Testis (tissue), 3 donors: ENCODE results near the gene LRRFIP1. TPM values are rescaled to one million over a fixed set of nuclear protein-coding genes. Genes with fewer than 3 reads are reported as not detected.

Experiments
- DNase-seq: peaks from one replicate; pipeline ENCODE4 v3.0.0-alpha.2; 2019
- H3K27ac ChIP-seq, 2 donors: fragments of 200-600 bp; sonication (generic); one replicate each; pipeline ENCODE4 v1.5.1; 2019
- H3K27me3 ChIP-seq: fragments of 200-600 bp; sonication (generic); one replicate; pipeline ENCODE4 v1.5.1; 2019
- H3K36me3 ChIP-seq: fragments of 200-600 bp; sonication (generic); one replicate; pipeline ENCODE4 v1.5.1; 2017; ENCODE audit warnings: low read depth; ENCODE audit errors: missing control alignments
- H3K4me1 ChIP-seq: fragments of 200-600 bp; sonication (generic); one replicate; pipeline ENCODE4 v1.5.1; 2019
- H3K4me3 ChIP-seq, 2 donors: fragments of 200-600 bp; sonication (generic); one replicate each; pipeline ENCODE4 v1.5.1; 2017 to 2019
- H3K9me3 ChIP-seq: fragments of 200-600 bp; sonication (generic); one replicate; pipeline ENCODE4 v1.5.1; 2017
- CTCF ChIP-seq, 3 experiments: fragments of 450-650 bp in 2 of 3; fragments of 200-600 bp in 1 of 3; sonication (generic) in 1 of 3; IDR thresholded peaks; one replicate each; pipeline ENCODE4 v1.5.1; 2016 to 2019; ENCODE audit warnings: antibody characterized with exemption in 3 of 3, mild to moderate bottlenecking in 2 of 3, moderate library complexity in 1 of 3
- POLR2A ChIP-seq: fragments of 450-650 bp; IDR thresholded peaks from one replicate; pipeline ENCODE4 v1.6.1; 2017; ENCODE audit warnings: antibody characterized with exemption, mild to moderate bottlenecking, moderate library complexity
- WGBS, 2 donors: methylation state at CpG; one replicate each; pipeline ENCODE4 v1.1.5; 2018; 5-methylcytosine and 5-hydroxymethylcytosine counted together
- intact Hi-C: fragments of 100-400 bp; cut with DNase I; formaldehyde crosslinking; loops from one replicate; pipeline ENCODE4 v1.15.1; 2023; ENCODE audit warnings: low total_unique reads
- polyA plus RNA-seq: library from polyadenylated mRNA; stranded (reverse); fragments of 350-450 nt; fragmentation: Illumina TruSeq; extraction: RNeasy Lipid Tissue Mini Kit (QIAGEN cat#74804); gene quantifications from one replicate; pipeline ENCODE4 v1.2.3, GENCODE V29; 2014; ENCODE audit warnings: low read depth, low replicate concordance; ENCODE audit not compliant: insufficient read depth
- total RNA-seq, 2 donors: library from RNA; depleted of rRNA; stranded (reverse); fragments of >200 nt; gene quantifications; one replicate each; pipeline ENCODE4 v1.2.3, GENCODE V29; 2016

Gene LRRFIP1
- total and polyA plus RNA-seq, 3 donors from 2014 or later: 17.4 to 33.5 (median 25.5) TPM

GRCh38 chr2:237697586-237698357 is 70.4 kb downstream of the LRRFIP1 start:
- no peak overlapping the region for H3K27ac ChIP-seq
- H3K4me3 ChIP-seq: no peak overlapping the region
- intact Hi-C loops: no loop called here
- H3K4me1 ChIP-seq: peaks cover 21% of the 10 kb centered on the region
- H3K36me3 ChIP-seq: no peaks in the 10 kb centered on the region
- 66 to 75% methylated on average over 13 of the region's 13 CpGs for WGBS, 2 donors
- DNase-seq: no peak
- no peak for TF ChIP-seq CTCF (IDR thresholded peaks at IDR 0.05)
- no peak for TF ChIP-seq POLR2A
- H3K9me3 ChIP-seq: no peaks in the 10 kb centered on the region
- H3K27me3 ChIP-seq: no peaks in the 10 kb centered on the region

GRCh38 chr2:237698358-237698694 is 70.9 kb downstream of the LRRFIP1 start:
- H3K36me3 ChIP-seq: no peaks in the 10 kb centered on the region
- no peak overlapping the region for H3K27ac ChIP-seq
- 80 to 86% methylated on average over 5 of the region's 5 CpGs for WGBS, 2 donors
- no peak for DNase-seq
- no peaks in the 10 kb centered on the region for H3K27me3 ChIP-seq
- TF ChIP-seq CTCF (IDR thresholded peaks at IDR 0.05) (no peak), POLR2A (no peak)
- H3K4me3 ChIP-seq: no peak overlapping the region
- peaks cover 23% of the 10 kb centered on the region for H3K4me1 ChIP-seq
- intact Hi-C loops: no loop called here
- H3K9me3 ChIP-seq: no peaks in the 10 kb centered on the region

GRCh38 chr2:237699870-237700511 is 72.6 kb downstream of the LRRFIP1 start:
- intact Hi-C loops: no loop called here
- 89 to 92% methylated on average over 16 to 19 of the region's 19 CpGs for WGBS, 2 donors

GRCh38 chr2:237700512-237701032 is 73.2 kb downstream of the LRRFIP1 start:
- H3K4me3 ChIP-seq: no peak overlapping the region
- TF ChIP-seq POLR2A (no peak), CTCF (IDR thresholded peaks at IDR 0.05) (no peak)
- intact Hi-C loops: no loop called here

More at GRCh38 chr2:237699870-237700511, 72.6 kb downstream of the LRRFIP1 start:
- no peaks in the 10 kb centered on the region for H3K36me3 ChIP-seq
- no peak overlapping the region for H3K4me3 ChIP-seq
- no peak overlapping the region for H3K27ac ChIP-seq
- no peaks in the 10 kb centered on the region for H3K27me3 ChIP-seq
- DNase-seq: no peak
- peaks cover 23% of the 10 kb centered on the region for H3K4me1 ChIP-seq
- no peaks in the 10 kb centered on the region for H3K9me3 ChIP-seq
- TF ChIP-seq POLR2A: no peak
- TF ChIP-seq CTCF (IDR thresholded peaks at IDR 0.05): no peak

More at GRCh38 chr2:237700512-237701032, 73.2 kb downstream of the LRRFIP1 start:
- DNase-seq: no peak
- no peak overlapping the region for H3K27ac ChIP-seq
- H3K27me3 ChIP-seq: no peaks in the 10 kb centered on the region
- WGBS, 2 donors: 72 to 81% methylated on average over 6 to 13 of the region's 13 CpGs
- peaks cover 23% of the 10 kb centered on the region for H3K4me1 ChIP-seq
- no peaks in the 10 kb centered on the region for H3K36me3 ChIP-seq
- no peaks in the 10 kb centered on the region for H3K9me3 ChIP-seq
